ENCODE measurements around the gene HMGN4. TPM values are rescaled to one million over a fixed set of nuclear protein-coding genes. Genes with fewer than 3 reads are reported as not detected.

HMGN4 gene
- total and polyA plus RNA-seq, 9 of the 15 experiments (the other 6 are each of a cell fraction or from before 2014, with no cell fraction given): 35.4 to 134 (median 94.1) TPM

GRCh38 chr6:26493258-26493657 lies 44.9 kb upstream of the HMGN4 start (continued):
- TF ChIP-seq FOXM1 (IDR thresholded peaks at IDR 0.05; ENCODE audit: low read depth): peak; percentile 39; the same call in 1 of the 2 replicates
- TF ChIP-seq FOXM1 (CRISPR knock-in tag; IDR thresholded peaks at IDR 0.05; ENCODE audit: low read depth): no peak
- no peak for TF ChIP-seq SNIP1 (IDR thresholded peaks at IDR 0.05; ENCODE audit: low read depth)
- TF ChIP-seq POLR2AphosphoS5 (IDR thresholded peaks at IDR 0.05; ENCODE audit: control insufficient read depth, insufficient read depth, low read depth, low read length): no peak
- TF ChIP-seq ZNF277 (CRISPR knock-in tag; IDR thresholded peaks at IDR 0.05; ENCODE audit: borderline replicate concordance): no peak
- 0 out of 2 replicates have a peak, but pooled peaks have one; percentile 9 for TF ChIP-seq HDAC8 (tag; IDR thresholded peaks at IDR 0.05)
- peak; percentile 58 for TF ChIP-seq MEIS2 (IDR thresholded peaks at IDR 0.05; ENCODE audit: partially characterized antibody)
- no peak for TF ChIP-seq C11orf30 (IDR thresholded peaks at IDR 0.05; ENCODE audit: low read depth)
- TF ChIP-seq ZEB2 (IDR thresholded peaks at IDR 0.05): no peak; the same call in 1 of the 2 replicates
- TF ChIP-seq POLR2B (IDR thresholded peaks at IDR 0.05; ENCODE audit: low read depth, partially characterized antibody): no peak
- TF ChIP-seq TAL1 (IDR thresholded peaks at IDR 0.05): peak; percentile 65; the same call in 1 of the 2 replicates
- TF ChIP-seq TEAD1 (CRISPR knock-in tag; IDR thresholded peaks at IDR 0.05): no peak
- TF ChIP-seq ATF2 (CRISPR knock-in tag; IDR thresholded peaks at IDR 0.05): no peak
- TF ChIP-seq REST (IDR thresholded peaks at IDR 0.05; ENCODE audit: borderline replicate concordance): peak; percentile 81
- TF ChIP-seq REST (CRISPR knock-in tag; IDR thresholded peaks at IDR 0.05; ENCODE audit: low read depth): no peak
- no peak for TF ChIP-seq ZNF212 (CRISPR knock-in tag; IDR thresholded peaks at IDR 0.05)
- TF ChIP-seq HDGF (IDR thresholded peaks at IDR 0.05): no peak
- TF ChIP-seq POLR3G (IDR thresholded peaks at IDR 0.05; ENCODE audit: extremely low read depth, insufficient read length, insufficient replicate concordance): no peak
- 0 out of 2 replicates have a peak, but pooled peaks have one; percentile 19 for TF ChIP-seq MXI1 (IDR thresholded peaks at IDR 0.05; ENCODE audit: low read depth, low read length)

Measured in K562 (cell line).